ENCODE results near the gene KRTAP5-1. TPM values are rescaled to one million over a fixed set of nuclear protein-coding genes. Genes with fewer than 3 reads are reported as not detected.

Gene KRTAP5-1
- total and polyA plus RNA-seq, 7 donors = not detected

GRCh38 chr11:1568441-1568911 is 16.6 kb downstream of the KRTAP5-1 start:
- TF ChIP-seq EP300 (IDR thresholded peaks at IDR 0.05) (no peak), CTCF (IDR thresholded peaks at IDR 0.05) (no peak), POLR2A (IDR thresholded peaks at IDR 0.05) (no peak), POLR2AphosphoS5 (IDR thresholded peaks at IDR 0.05) (no peak)
- DNase-seq = peak; percentile 70
- 55 to 66% methylated on average over 13 of the region's 13 CpGs for WGBS, 2 donors
- H3K4me3 ChIP-seq = no peak overlapping the region
- peak overlapping the region in 3 of 4 donors; percentile 18 to 99 (median 86) for H3K27ac ChIP-seq
- intact Hi-C loops (cut with DNase I) = no loop called here
- H3K27me3 ChIP-seq = no peaks in the 10 kb centered on the region
- H3K9me3 ChIP-seq = no peaks in the 10 kb centered on the region
- peaks cover 0 to 89% (median 74%) of the 10 kb centered on the region in 4 donors for H3K4me1 ChIP-seq
- peaks cover 0 to 3% (median under 1%) of the 10 kb centered on the region in 4 donors for H3K36me3 ChIP-seq

GRCh38 chr11:1567721-1568100 is 17.4 kb downstream of the KRTAP5-1 start:
- Histone ChIP-seq H3K4me1 (peaks cover 0 to 88% (median 67%) of the 10 kb centered on the region in 4 donors), H3K4me3 (no peak overlapping the region), H3K36me3 (peaks cover 0 to 11% (median 5%) of the 10 kb centered on the region in 4 donors), H3K27ac (peak overlapping the region in 3 of 4 donors; percentile 33 to 99 (median 86)), H3K9me3 (no peaks in the 10 kb centered on the region), H3K27me3 (no peaks in the 10 kb centered on the region)
- DNase-seq = no peak
- intact Hi-C loops (cut with DNase I) = no loop called here
- TF ChIP-seq EP300 (IDR thresholded peaks at IDR 0.05) = no peak
- no peak for TF ChIP-seq CTCF (IDR thresholded peaks at IDR 0.05)
- no peak for TF ChIP-seq POLR2A (IDR thresholded peaks at IDR 0.05)
- WGBS, 2 donors = 74 to 76% methylated on average over 7 of the region's 7 CpGs

GRCh38 chr11:1567052-1567720 is 17.9 kb downstream of the KRTAP5-1 start:
- peaks cover 0 to 85% (median 62%) of the 10 kb centered on the region in 4 donors for H3K4me1 ChIP-seq

GRCh38 chr11:1566381-1567051 is 18.6 kb downstream of the KRTAP5-1 start:
- WGBS, 2 donors = 75 to 83% methylated on average over 20 of the region's 20 CpGs
- Histone ChIP-seq H3K27me3 (no peaks in the 10 kb centered on the region), H3K4me1 (peaks cover 0 to 85% (median 62%) of the 10 kb centered on the region in 4 donors), H3K4me3 (no peak overlapping the region), H3K27ac (peak overlapping the region in 2 of 4 donors; percentile 86 to 99), H3K36me3 (peaks cover 0 to 13% (median 5%) of the 10 kb centered on the region in 4 donors), H3K9me3 (no peaks in the 10 kb centered on the region)
- TF ChIP-seq POLR2AphosphoS5 (IDR thresholded peaks at IDR 0.05) = no peak
- DNase-seq = no peak
- intact Hi-C loops (cut with DNase I) = no loop called here

More at GRCh38 chr11:1567052-1567720, 17.9 kb downstream of the KRTAP5-1 start:
- TF ChIP-seq POLR2AphosphoS5 (IDR thresholded peaks at IDR 0.05) (no peak), CTCF (IDR thresholded peaks at IDR 0.05) (no peak), POLR2A (IDR thresholded peaks at IDR 0.05) (no peak), EP300 (IDR thresholded peaks at IDR 0.05) (no peak)
- WGBS, 2 donors = 48 to 69% methylated on average over 13 of the region's 13 CpGs
- no peaks in the 10 kb centered on the region for H3K27me3 ChIP-seq
- peak overlapping the region in 3 of 4 donors; percentile 33 to 99 (median 86) for H3K27ac ChIP-seq
- H3K36me3 ChIP-seq = peaks cover 0 to 13% (median 5%) of the 10 kb centered on the region in 4 donors
- no peak overlapping the region for H3K4me3 ChIP-seq
- H3K9me3 ChIP-seq = no peaks in the 10 kb centered on the region
- DNase-seq = peak; percentile 71
- intact Hi-C loops (cut with DNase I) = no loop called here

GRCh38 chr11:1565904-1566247 is 19.2 kb downstream of the KRTAP5-1 start:
- DNase-seq = no peak
- peak overlapping the region in 2 of 4 donors; percentile 85 to 99 for H3K27ac ChIP-seq
- H3K27me3 ChIP-seq = no peaks in the 10 kb centered on the region
- H3K4me1 ChIP-seq = peaks cover 0 to 79% (median 57%) of the 10 kb centered on the region in 4 donors
- TF ChIP-seq POLR2A (IDR thresholded peaks at IDR 0.05) = no peak
- TF ChIP-seq EP300 (IDR thresholded peaks at IDR 0.05) = no peak
- TF ChIP-seq POLR2AphosphoS5 (IDR thresholded peaks at IDR 0.05) = no peak
- no peak for TF ChIP-seq CTCF (IDR thresholded peaks at IDR 0.05)
- H3K9me3 ChIP-seq = no peaks in the 10 kb centered on the region
- peaks cover 0 to 16% (median 6%) of the 10 kb centered on the region in 4 donors for H3K36me3 ChIP-seq
- intact Hi-C loops (cut with DNase I) = no loop called here
- H3K4me3 ChIP-seq = no peak overlapping the region
- 85 to 92% methylated on average over 5 of the region's 5 CpGs for WGBS, 2 donors

Measured in sigmoid colon (tissue), 7 donors.